Duodenal mucosa (tissue), 2 donors: ENCODE measurements around the gene GINS2.

Experiments used
- H3K27ac ChIP-seq: one replicate; pipeline ENCODE4 v1.7.0; 2013; ENCODE audit warnings: low read depth, low read length
- H3K27me3 ChIP-seq, 2 donors: one replicate each; pipeline ENCODE4 v1.7.0; 2013; ENCODE audit warnings: low read length in 2 of 2, control low read depth in 1 of 2; ENCODE audit not compliant: insufficient read depth in 2 of 2, control insufficient read depth in 1 of 2
- H3K36me3 ChIP-seq, 2 donors: one replicate each; pipeline ENCODE4 v1.7.0; 2013; ENCODE audit warnings: low read length in 2 of 2, control low read depth in 1 of 2; ENCODE audit not compliant: insufficient read depth in 2 of 2, control insufficient read depth in 1 of 2
- H3K4me1 ChIP-seq, 2 donors: one replicate each; pipeline ENCODE4 v1.7.0; 2013; ENCODE audit warnings: low read length in 2 of 2, control low read depth in 1 of 2; ENCODE audit not compliant: insufficient read depth in 2 of 2, control insufficient read depth in 1 of 2
- H3K4me3 ChIP-seq, 2 donors: one replicate each; pipeline ENCODE4 v1.7.0; 2013; ENCODE audit warnings: low read length in 2 of 2, low read depth in 1 of 2
- H3K9ac ChIP-seq, 2 donors: one replicate each; pipeline ENCODE4 v1.7.0; 2013; ENCODE audit warnings: low read length in 2 of 2, low read depth in 1 of 2
- H3K9me3 ChIP-seq, 2 donors: one replicate each; pipeline ENCODE4 v1.7.0; 2013; ENCODE audit warnings: low read length in 2 of 2, control low read depth in 1 of 2; ENCODE audit not compliant: control insufficient read depth in 1 of 2

The GINS2 gene

DNA sequence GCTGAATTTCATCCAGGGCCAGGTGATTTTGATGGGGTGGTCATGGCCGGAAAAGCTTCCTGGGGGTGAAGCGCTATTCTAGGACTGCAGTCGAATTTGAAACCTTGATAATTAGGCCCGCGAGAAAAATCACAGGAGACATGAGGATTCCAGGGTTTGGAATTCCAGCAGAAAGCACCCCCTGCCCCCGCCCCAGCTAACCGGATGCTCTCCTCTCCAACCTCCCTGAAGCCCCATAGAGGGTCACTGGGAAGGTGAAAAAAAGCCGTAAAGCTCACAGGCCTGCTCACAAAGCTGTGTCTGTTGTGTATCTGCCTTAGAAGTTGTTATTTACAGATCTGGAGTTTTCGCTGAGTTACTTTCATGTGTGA, 1.2 kb upstream of the GINS2 start:
- Histone ChIP-seq H3K36me3 (no peaks in the 10 kb centered on the region), H3K27ac (no peak overlapping the region), H3K27me3 (peaks cover 0 to 4% of the 10 kb centered on the region in 2 donors), H3K4me1 (peaks cover 6 to 20% of the 10 kb centered on the region in 2 donors), H3K4me3 (no peak overlapping the region), H3K9me3 (no peaks in the 10 kb centered on the region), H3K9ac (no peak overlapping the region)

DNA sequence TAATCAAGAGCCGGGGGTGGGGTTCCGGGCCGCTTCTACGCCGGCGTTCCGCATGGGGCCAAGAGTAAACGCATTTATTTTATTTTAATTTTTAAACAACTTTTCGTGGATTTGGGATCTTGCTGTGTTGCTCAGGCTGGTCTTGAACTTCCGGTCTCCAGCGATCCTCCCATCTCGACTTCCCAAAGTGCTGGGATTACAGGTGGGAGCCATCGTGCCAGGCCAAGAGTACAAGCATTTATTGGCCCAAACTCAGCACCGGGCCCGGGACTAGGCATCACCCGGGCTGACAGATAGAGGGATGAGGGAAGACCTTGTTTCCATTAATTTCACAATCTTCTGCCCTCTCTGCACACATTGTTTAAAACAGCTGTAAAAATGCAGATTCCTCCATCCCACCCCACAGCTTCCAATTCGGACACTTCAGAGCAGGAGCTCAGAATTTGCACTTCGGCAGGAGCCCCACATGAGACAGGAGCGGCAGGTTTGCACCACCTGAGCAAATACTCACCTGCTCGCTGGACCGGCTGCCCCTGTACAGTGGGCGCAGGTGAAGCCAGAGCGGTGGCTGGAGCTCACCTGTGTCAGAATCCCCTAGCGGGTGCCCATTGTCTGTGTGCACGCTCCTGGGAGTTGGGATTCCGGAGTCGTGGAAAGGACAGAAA, 663 bp upstream of the GINS2 start:
- Histone ChIP-seq H3K4me1 (peaks cover 6 to 20% of the 10 kb centered on the region in 2 donors), H3K27me3 (no peaks in the 10 kb centered on the region), H3K9ac (no peak overlapping the region), H3K4me3 (peak overlapping the region; percentile 31 to 57), H3K27ac (no peak overlapping the region), H3K9me3 (no peaks in the 10 kb centered on the region), H3K36me3 (no peaks in the 10 kb centered on the region)

GRCh38 chr16:85687651-85688471, 893 bp downstream of the GINS2 start:
- no peaks in the 10 kb centered on the region for H3K27me3 ChIP-seq
- H3K9me3 ChIP-seq, result no peaks in the 10 kb centered on the region
- H3K4me3 ChIP-seq, result peak overlapping the region; percentile 68 to 74
- peaks cover 6 to 20% of the 10 kb centered on the region in 2 donors for H3K4me1 ChIP-seq
- H3K9ac ChIP-seq, result no peak overlapping the region
- no peak overlapping the region for H3K27ac ChIP-seq
- no peaks in the 10 kb centered on the region for H3K36me3 ChIP-seq

DNA sequence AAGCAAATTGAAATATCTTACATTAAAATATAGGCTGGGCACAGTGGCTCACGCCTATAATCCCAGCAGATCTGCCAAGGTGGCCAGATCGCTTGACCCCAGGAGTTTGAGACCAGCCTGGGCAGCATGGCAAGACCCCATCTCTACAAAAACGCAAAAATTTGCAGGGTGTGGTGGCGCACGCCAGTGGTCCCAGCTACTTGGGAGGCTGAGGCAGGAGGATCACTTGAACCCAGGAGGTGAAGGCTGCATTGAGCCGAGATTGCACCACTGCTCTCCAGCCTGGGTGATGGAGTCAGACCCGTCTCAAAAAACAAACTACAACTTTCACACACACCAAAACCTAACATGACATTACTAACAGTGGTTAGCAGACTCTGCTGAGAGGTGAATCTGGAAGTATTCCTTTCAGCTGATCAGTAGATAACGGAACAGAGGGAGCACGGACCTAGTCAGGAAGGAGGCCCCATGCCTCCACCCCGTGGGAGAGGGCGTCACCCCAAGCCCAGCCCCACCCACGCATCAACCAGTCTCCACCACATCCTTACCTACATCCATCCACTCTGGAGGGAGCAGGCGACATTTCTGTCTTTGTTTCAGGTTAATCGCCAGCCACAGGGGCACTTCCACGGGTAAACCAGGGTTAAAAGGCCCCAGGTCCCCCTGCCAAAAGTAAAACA, 1.7 kb downstream of the GINS2 start:
- H3K4me1 ChIP-seq, result peaks cover 6 to 20% of the 10 kb centered on the region in 2 donors
- no peak overlapping the region for H3K27ac ChIP-seq
- no peaks in the 10 kb centered on the region for H3K27me3 ChIP-seq
- no peak overlapping the region for H3K9ac ChIP-seq
- no peaks in the 10 kb centered on the region for H3K36me3 ChIP-seq
- peak overlapping the region in 1 of 2 donors; percentile 74 for H3K4me3 ChIP-seq
- no peaks in the 10 kb centered on the region for H3K9me3 ChIP-seq

DNA sequence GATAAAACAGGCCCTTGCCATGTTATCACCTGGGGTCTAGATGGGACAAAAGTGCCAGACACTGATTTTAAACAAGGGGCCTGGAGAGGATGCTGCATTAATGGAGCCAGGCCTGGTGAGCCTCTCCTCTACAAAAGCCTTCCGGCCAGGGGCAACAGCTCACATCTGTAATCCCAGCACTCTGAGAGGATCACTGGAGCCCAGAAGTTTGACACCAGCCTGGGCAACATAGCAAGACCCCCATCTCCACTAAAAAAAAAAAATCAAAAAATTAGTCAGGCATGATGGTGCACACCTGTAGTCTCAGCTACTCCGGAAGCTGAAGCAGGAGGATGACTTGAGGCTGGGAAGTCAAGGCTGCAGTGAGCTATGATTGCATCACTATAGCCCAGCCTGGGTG, 3.5 kb downstream of the GINS2 start:
- no peak overlapping the region for H3K4me3 ChIP-seq
- peaks cover 0 to 3% of the 10 kb centered on the region in 2 donors for H3K36me3 ChIP-seq
- H3K27me3 ChIP-seq, result no peaks in the 10 kb centered on the region
- H3K4me1 ChIP-seq, result peaks cover 17 to 25% of the 10 kb centered on the region in 2 donors
- H3K9me3 ChIP-seq, result no peaks in the 10 kb centered on the region
- no peak overlapping the region for H3K27ac ChIP-seq
- no peak overlapping the region for H3K9ac ChIP-seq

GRCh38 chr16:85683363-85683762, 5.4 kb downstream of the GINS2 start:
- Histone ChIP-seq H3K4me1 (peaks cover 21 to 24% of the 10 kb centered on the region in 2 donors), H3K27ac (no peak overlapping the region), H3K36me3 (peaks cover 0 to 6% of the 10 kb centered on the region in 2 donors), H3K9ac (no peak overlapping the region), H3K9me3 (no peaks in the 10 kb centered on the region), H3K4me3 (no peak overlapping the region), H3K27me3 (no peaks in the 10 kb centered on the region)

- H3K36me3 ChIP-seq, result peaks cover under 1 to 14% of the 10 kb centered on the region in 2 donors
- peaks cover 23 to 24% of the 10 kb centered on the region in 2 donors for H3K4me1 ChIP-seq
- no peak overlapping the region for H3K4me3 ChIP-seq
- no peak overlapping the region for H3K27ac ChIP-seq
- no peaks in the 10 kb centered on the region for H3K27me3 ChIP-seq
- H3K9me3 ChIP-seq, result no peaks in the 10 kb centered on the region
- H3K9ac ChIP-seq, result no peak overlapping the region
Observed at GRCh38 chr16:85682516-85682915, 6.2 kb downstream of the GINS2 start.

- no peak overlapping the region for H3K27ac ChIP-seq
Observed at GRCh38 chr16:85681255-85681654, 7.5 kb downstream of the GINS2 start.

GRCh38 chr16:85680352-85680944, 8.3 kb downstream of the GINS2 start:
- Histone ChIP-seq H3K27ac (no peak overlapping the region), H3K36me3 (peaks cover 4 to 25% of the 10 kb centered on the region in 2 donors), H3K4me3 (peak overlapping the region in 1 of 2 donors; percentile 30)

More at GRCh38 chr16:85681255-85681654, 7.5 kb downstream of the GINS2 start:
- Histone ChIP-seq H3K27me3 (no peaks in the 10 kb centered on the region), H3K36me3 (peaks cover 4 to 20% of the 10 kb centered on the region in 2 donors), H3K4me3 (no peak overlapping the region), H3K9me3 (no peaks in the 10 kb centered on the region), H3K9ac (no peak overlapping the region), H3K4me1 (peaks cover 14 to 18% of the 10 kb centered on the region in 2 donors)

More at GRCh38 chr16:85680352-85680944, 8.3 kb downstream of the GINS2 start:
- no peak overlapping the region for H3K9ac ChIP-seq
- no peaks in the 10 kb centered on the region for H3K9me3 ChIP-seq
- peaks cover 14 to 18% of the 10 kb centered on the region in 2 donors for H3K4me1 ChIP-seq
- H3K27me3 ChIP-seq, result no peaks in the 10 kb centered on the region
